OCI-LY3 (cell line): ENCODE data around the gene CENPT.

Experiments used
- H2AFZ ChIP-seq: fragments of 200-600, 300-600 bp; shearing (Covaris generic); 2 replicates; pipeline ENCODE4 v1.6.0; 2014; ENCODE audit warnings: antibody characterized with exemption, low read depth, low read length
- H3K27ac ChIP-seq: fragments of 200-600, 300-600 bp; sonication (generic); 2 replicates; pipeline ENCODE4 v1.5.1; 2014; ENCODE audit warnings: mild to moderate bottlenecking, low read length, moderate library complexity, mixed read lengths
- H3K27me3 ChIP-seq: fragments of 200-600, 300-600 bp; sonication (generic); 2 replicates; pipeline ENCODE4 v1.6.1; 2014; ENCODE audit warnings: low read depth, low read length, mixed read lengths
- H3K36me3 ChIP-seq: fragments of 200-600, 300-600 bp; sonication (generic); replicated peaks from 2 replicates; pipeline ENCODE3; 2014; ENCODE audit warnings: low read depth, low read length, mixed read lengths
- H3K4me1 ChIP-seq: fragments of 300-600, 200-600 bp; sonication (generic); 2 replicates; pipeline ENCODE4 v1.6.1; 2014; ENCODE audit warnings: low read length, mixed read lengths
- H3K4me2 ChIP-seq: fragments of 200-600, 300-600 bp; sonication (generic); 2 replicates; pipeline ENCODE4 v1.6.1; 2014; ENCODE audit warnings: low read length, mixed read lengths
- H3K4me3 ChIP-seq: fragments of 300-600, 200-600 bp; sonication (generic); 2 replicates; pipeline ENCODE4 v1.5.1; 2014; ENCODE audit warnings: antibody characterized with exemption, mild to moderate bottlenecking, low read length, moderate library complexity
- H3K79me2 ChIP-seq: fragments of 300-600, 200-600 bp; shearing (Covaris generic); 2 replicates; pipeline ENCODE4 v1.6.1; 2014; ENCODE audit warnings: mild to moderate bottlenecking, low read length, mixed read lengths
- H3K9ac ChIP-seq: fragments of 300-600, 200-600 bp; shearing (Covaris generic); 2 replicates; pipeline ENCODE4 v1.6.0; 2014; ENCODE audit warnings: mild to moderate bottlenecking, low read length, moderate library complexity
- H3K9me3 ChIP-seq: fragments of 200-600, 300-600 bp; shearing (Covaris generic); 2 replicates; pipeline ENCODE4 v1.6.1; 2014; ENCODE audit warnings: low read length, mixed read lengths; ENCODE audit not compliant: insufficient read depth
- H4K20me1 ChIP-seq: fragments of 200-600, 300-600 bp; sonication (generic); 2 replicates; pipeline ENCODE4 v1.6.1; 2016; ENCODE audit warnings: low read length, mixed read lengths; ENCODE audit not compliant: insufficient read depth
- EZH2phosphoT487 ChIP-seq: fragments of 200-600 bp; shearing (Covaris generic); IDR thresholded peaks from 2 replicates; pipeline ENCODE4 v1.6.1; 2018; ENCODE audit warnings: antibody characterized with exemption, mixed run types, low read depth
- TF ChIP-seq, protein P1 (sequence below): fragments of 200-600, 300-600 bp; sonication (generic); IDR thresholded peaks from 2 replicates; pipeline ENCODE4 v1.5.1; 2014; ENCODE audit warnings: antibody characterized with exemption, low read length, low read depth

The CENPT gene

GRCh38 chr16:67885976-67886375, 38.5 kb upstream of the CENPT start:
- Histone ChIP-seq H2AFZ (no peak overlapping the region), H3K36me3 (peaks cover 24% of the 10 kb centered on the region), H4K20me1 (no peaks in the 10 kb centered on the region), H3K9me3 (no peaks in the 10 kb centered on the region), H3K4me3 (no peak overlapping the region), H3K9ac (no peak overlapping the region), H3K27me3 (no peaks in the 10 kb centered on the region), H3K4me2 (no peak overlapping the region), H3K27ac (no peak overlapping the region), H3K79me2 (no peaks in the 10 kb centered on the region), H3K4me1 (no peaks in the 10 kb centered on the region)
- TF ChIP-seq EZH2phosphoT487 = no peak
- TF ChIP-seq, protein P1, sequence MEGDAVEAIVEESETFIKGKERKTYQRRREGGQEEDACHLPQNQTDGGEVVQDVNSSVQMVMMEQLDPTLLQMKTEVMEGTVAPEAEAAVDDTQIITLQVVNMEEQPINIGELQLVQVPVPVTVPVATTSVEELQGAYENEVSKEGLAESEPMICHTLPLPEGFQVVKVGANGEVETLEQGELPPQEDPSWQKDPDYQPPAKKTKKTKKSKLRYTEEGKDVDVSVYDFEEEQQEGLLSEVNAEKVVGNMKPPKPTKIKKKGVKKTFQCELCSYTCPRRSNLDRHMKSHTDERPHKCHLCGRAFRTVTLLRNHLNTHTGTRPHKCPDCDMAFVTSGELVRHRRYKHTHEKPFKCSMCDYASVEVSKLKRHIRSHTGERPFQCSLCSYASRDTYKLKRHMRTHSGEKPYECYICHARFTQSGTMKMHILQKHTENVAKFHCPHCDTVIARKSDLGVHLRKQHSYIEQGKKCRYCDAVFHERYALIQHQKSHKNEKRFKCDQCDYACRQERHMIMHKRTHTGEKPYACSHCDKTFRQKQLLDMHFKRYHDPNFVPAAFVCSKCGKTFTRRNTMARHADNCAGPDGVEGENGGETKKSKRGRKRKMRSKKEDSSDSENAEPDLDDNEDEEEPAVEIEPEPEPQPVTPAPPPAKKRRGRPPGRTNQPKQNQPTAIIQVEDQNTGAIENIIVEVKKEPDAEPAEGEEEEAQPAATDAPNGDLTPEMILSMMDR = no peak

GRCh38 chr16:67885545-67885944, 38.1 kb upstream of the CENPT start:
- Histone ChIP-seq H3K4me2 (no peak overlapping the region), H3K4me1 (no peaks in the 10 kb centered on the region), H3K36me3 (peaks cover 28% of the 10 kb centered on the region), H4K20me1 (no peaks in the 10 kb centered on the region), H3K27me3 (no peaks in the 10 kb centered on the region), H3K9ac (no peak overlapping the region), H3K9me3 (no peaks in the 10 kb centered on the region), H3K27ac (no peak overlapping the region), H3K79me2 (no peaks in the 10 kb centered on the region), H3K4me3 (no peak overlapping the region), H2AFZ (no peak overlapping the region)
- no peak for TF ChIP-seq EZH2phosphoT487
- TF ChIP-seq, protein P1 = no peak

- no peak within 1 kb of the TSS for H2AFZ ChIP-seq
- H3K9ac ChIP-seq = no peak within 1 kb of the TSS
- H3K27me3 ChIP-seq = no peaks in the 10 kb centered on the region
- H3K4me2 ChIP-seq = no peak within 1 kb of the TSS
- H3K36me3 ChIP-seq = peaks cover 34% of the 10 kb centered on the region
- no peaks in the 10 kb centered on the region for H3K4me1 ChIP-seq
- no peaks in the 10 kb centered on the region for H3K9me3 ChIP-seq
- H3K27ac ChIP-seq = no peak within 1 kb of the TSS
- no peaks in the 10 kb centered on the region for H3K79me2 ChIP-seq
- no peak within 1 kb of the TSS for H3K4me3 ChIP-seq
- TF ChIP-seq, protein P1 = no peak
- TF ChIP-seq EZH2phosphoT487 = no peak
- no peaks in the 10 kb centered on the region for H4K20me1 ChIP-seq
Measured at GRCh38 chr16:67884684-67885083, 37.2 kb upstream of the CENPT start, which contains the start of gene NRN1L. Gene NRN1L (plus strand): TSS chr16:67884885. CDS start chr16:67884904, 19 bp downstream.

- no peaks in the 10 kb centered on the region for H4K20me1 ChIP-seq
- no peak overlapping the region for H3K27ac ChIP-seq
- no peak overlapping the region for H3K4me2 ChIP-seq
- no peaks in the 10 kb centered on the region for H3K9me3 ChIP-seq
- no peak overlapping the region for H3K9ac ChIP-seq
- H3K36me3 ChIP-seq = peaks cover 41% of the 10 kb centered on the region
- no peak for TF ChIP-seq EZH2phosphoT487
- TF ChIP-seq, protein P1 = peak; percentile 90
- no peaks in the 10 kb centered on the region for H3K4me1 ChIP-seq
- H3K27me3 ChIP-seq = no peaks in the 10 kb centered on the region
- no peak overlapping the region for H3K4me3 ChIP-seq
- H2AFZ ChIP-seq = no peak overlapping the region
- H3K79me2 ChIP-seq = no peaks in the 10 kb centered on the region
Measured at GRCh38 chr16:67883872-67884261, 36.4 kb upstream of the CENPT start.
